GM18867 (cell line): Measurements from ENCODE around the gene CLMN.

ENCODE experiments used
- ATAC-seq: cut with Tn5 transposase; IDR thresholded peaks from one replicate; pipeline ENCODE4 v1.9.1; 2021; ENCODE audit warnings: mild to moderate bottlenecking, moderate library complexity; ENCODE audit not compliant: unreplicated experiment

Gene CLMN

GRCh38 chr14:95341564-95341963, 21.9 kb upstream of the CLMN start:
- ATAC-seq: no peak

GRCh38 chr14:95341115-95341514, 21.4 kb upstream of the CLMN start:
- ATAC-seq: no peak

- no peak for ATAC-seq
These were observed 20.5 kb upstream of the CLMN start for GRCh38 chr14:95340201-95340697.

GRCh38 chr14:95339301-95339865, 19.7 kb upstream of the CLMN start:
- ATAC-seq: no peak

- ATAC-seq: no peak
These were observed 18.7 kb upstream of the CLMN start for GRCh38 chr14:95338436-95338835.

GRCh38 chr14:95337041-95337595, 17.4 kb upstream of the CLMN start:
- ATAC-seq: no peak

- ATAC-seq: no peak
These were observed 16.6 kb upstream of the CLMN start for GRCh38 chr14:95336192-95336760.

- no peak for ATAC-seq
These were observed 15.4 kb upstream of the CLMN start for GRCh38 chr14:95335071-95335470.

GRCh38 chr14:95334044-95334443, 14.3 kb upstream of the CLMN start:
- ATAC-seq: no peak

- ATAC-seq: no peak
These were observed 12.9 kb upstream of the CLMN start for GRCh38 chr14:95332641-95333040.

- no peak for ATAC-seq
These were observed 12.2 kb upstream of the CLMN start for GRCh38 chr14:95331708-95332408.

- ATAC-seq: no peak
These were observed 11.1 kb upstream of the CLMN start for GRCh38 chr14:95330591-95331370.

GRCh38 chr14:95329941-95330340, 10.2 kb upstream of the CLMN start:
- ATAC-seq: no peak

GRCh38 chr14:95328729-95329503, 9.2 kb upstream of the CLMN start:
- no peak for ATAC-seq

GRCh38 chr14:95327558-95328374, 8.1 kb upstream of the CLMN start:
- ATAC-seq: peak; percentile 94

GRCh38 chr14:95326987-95327386, 7.3 kb upstream of the CLMN start:
- peak; percentile 37 for ATAC-seq

GRCh38 chr14:95323917-95324316, 4.2 kb upstream of the CLMN start:
- no peak for ATAC-seq

GRCh38 chr14:95323361-95323760, 3.7 kb upstream of the CLMN start:
- no peak for ATAC-seq

GRCh38 chr14:95322651-95323050, 2.9 kb upstream of the CLMN start:
- ATAC-seq: no peak
